NT2/D1 (cell line): Measurements from ENCODE around the gene VSNL1.

Experiments
- DNase-seq: peaks from one replicate; pipeline ENCODE4 v3.0.0-alpha.2; 2011; ENCODE audit warnings: low read depth, low spot score
- H3K27me3 ChIP-seq: 2 replicates; pipeline ENCODE4 v1.6.0; 2011; ENCODE audit warnings: mild to moderate bottlenecking; ENCODE audit not compliant: insufficient read length, insufficient read depth
- H3K36me3 ChIP-seq: 2 replicates; pipeline ENCODE4 v1.6.1; 2011; ENCODE audit warnings: mild to moderate bottlenecking, low read length, mixed read lengths; ENCODE audit not compliant: insufficient read depth, insufficient read length
- H3K4me1 ChIP-seq: 2 replicates; pipeline ENCODE4 v1.5.1; 2011; ENCODE audit not compliant: insufficient read depth, insufficient read length
- H3K4me3 ChIP-seq: 2 replicates; pipeline ENCODE4 v1.5.1; 2011; ENCODE audit warnings: low read depth; ENCODE audit not compliant: insufficient read length
- H3K9ac ChIP-seq: 2 replicates; pipeline ENCODE4 v1.6.0; 2011; ENCODE audit warnings: low read depth; ENCODE audit not compliant: insufficient read length
- H3K9me3 ChIP-seq: 2 replicates; pipeline ENCODE4 v1.5.1; 2011; ENCODE audit warnings: mild to moderate bottlenecking, low read length; ENCODE audit not compliant: insufficient read depth
- SUZ12 ChIP-seq: IDR thresholded peaks from 2 replicates; pipeline ENCODE4 v1.6.1; 2011; ENCODE audit not compliant: insufficient read length, insufficient read depth; ENCODE audit errors: extremely low read depth
- YY1 ChIP-seq: IDR thresholded peaks from 2 replicates; pipeline ENCODE4 v1.6.1; 2011; ENCODE audit not compliant: insufficient read length, insufficient read depth
- ZNF274 ChIP-seq: IDR thresholded peaks from 2 replicates; pipeline ENCODE4 v1.6.1; 2011; ENCODE audit warnings: mild to moderate bottlenecking, low read depth, low read length

VSNL1 gene

DNA sequence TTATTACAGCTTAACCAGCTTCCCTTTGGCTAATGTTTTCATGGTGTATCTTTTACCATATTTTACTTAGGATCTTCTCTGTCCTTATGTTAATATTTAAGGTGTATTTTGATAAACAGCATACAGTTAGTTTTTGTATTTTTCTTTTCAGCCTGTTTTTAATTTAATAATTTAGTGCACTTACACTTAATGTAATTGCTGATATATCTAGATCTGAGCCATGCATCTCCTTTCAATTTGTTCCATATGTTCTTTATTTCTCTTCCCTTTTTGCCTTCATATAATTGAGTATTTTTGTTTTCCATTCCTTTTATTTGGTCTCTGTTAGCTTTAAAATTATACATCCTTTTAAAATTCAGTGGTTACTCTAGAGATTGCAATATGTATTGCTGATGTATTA, 134.3 kb downstream of the VSNL1 start:
- no peaks in the 10 kb centered on the region for H3K4me1 ChIP-seq
- TF ChIP-seq ZNF274: no peak
- TF ChIP-seq SUZ12: no peak
- no peak for TF ChIP-seq YY1
- peaks cover 37% of the 10 kb centered on the region for H3K36me3 ChIP-seq
- H3K9me3 ChIP-seq: no peaks in the 10 kb centered on the region
- no peak overlapping the region for H3K4me3 ChIP-seq
- DNase-seq: no peak
- H3K27me3 ChIP-seq: no peaks in the 10 kb centered on the region
- no peak overlapping the region for H3K9ac ChIP-seq

DNA sequence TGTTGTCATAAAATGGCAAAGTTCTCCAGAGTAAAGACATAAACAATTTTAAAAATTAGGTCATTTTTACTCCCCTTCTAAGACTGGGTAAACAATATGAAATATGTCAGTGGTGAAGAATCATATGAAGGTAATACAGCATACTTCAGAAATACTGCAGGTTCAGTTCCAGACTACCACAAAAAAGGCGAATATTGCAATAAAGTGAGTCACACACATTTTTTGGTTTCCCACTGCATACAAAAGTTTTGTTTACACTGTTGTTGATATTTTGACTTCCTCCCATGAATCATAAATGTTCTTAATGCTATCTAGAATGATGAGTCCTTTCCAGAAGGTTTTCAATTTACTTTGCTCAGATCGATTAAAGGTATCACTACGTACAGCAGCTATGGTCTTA, 139.6 kb downstream of the VSNL1 start:
- Histone ChIP-seq H3K4me3 (no peak overlapping the region), H3K27me3 (no peaks in the 10 kb centered on the region), H3K9me3 (no peaks in the 10 kb centered on the region), H3K36me3 (peaks cover 63% of the 10 kb centered on the region), H3K4me1 (no peaks in the 10 kb centered on the region), H3K9ac (no peak overlapping the region)
- TF ChIP-seq ZNF274 (no peak), SUZ12 (no peak), YY1 (no peak)
- no peak for DNase-seq

DNA sequence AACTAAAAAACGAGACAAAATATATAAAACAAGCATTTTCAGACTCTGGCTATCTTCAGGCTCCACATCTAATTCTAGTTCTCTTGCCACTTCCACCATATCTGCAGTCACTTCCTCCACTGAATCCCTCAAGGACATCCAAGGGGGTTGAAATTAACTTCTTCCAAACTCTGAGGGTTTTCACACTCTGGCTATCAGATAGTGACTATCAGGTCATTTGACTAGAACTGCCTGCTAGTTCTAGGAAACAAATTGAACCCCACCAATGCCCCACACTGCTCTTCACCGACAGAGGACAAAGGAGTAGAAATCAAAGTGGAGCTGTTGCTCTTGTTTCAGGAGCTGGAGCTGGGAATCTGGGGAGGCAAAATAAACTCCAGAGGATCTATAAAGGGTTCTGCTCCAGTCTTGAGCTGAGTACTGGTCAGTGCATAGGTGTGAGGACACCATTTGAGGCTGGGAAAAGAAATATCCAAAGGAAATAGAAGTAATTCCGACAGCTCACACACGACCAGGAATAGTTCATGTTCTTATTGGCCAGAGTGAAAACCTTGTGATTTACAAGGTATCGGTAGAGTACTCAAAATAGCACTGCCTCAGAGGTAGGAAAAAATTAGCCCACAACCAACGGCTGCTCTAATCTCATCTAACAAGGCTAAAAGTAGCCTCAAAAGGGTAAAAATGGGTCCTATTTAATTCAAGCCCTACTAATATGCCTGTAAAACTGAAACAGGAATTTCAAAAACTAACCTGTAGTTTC, 141.8 kb downstream of the VSNL1 start:
- no peaks in the 10 kb centered on the region for H3K27me3 ChIP-seq
- no peak overlapping the region for H3K9ac ChIP-seq
- TF ChIP-seq YY1 (no peak), SUZ12 (no peak), ZNF274 (no peak)
- H3K4me1 ChIP-seq: no peaks in the 10 kb centered on the region
- no peaks in the 10 kb centered on the region for H3K9me3 ChIP-seq
- peaks cover 61% of the 10 kb centered on the region for H3K36me3 ChIP-seq
- no peak for DNase-seq
- H3K4me3 ChIP-seq: no peak overlapping the region

DNA sequence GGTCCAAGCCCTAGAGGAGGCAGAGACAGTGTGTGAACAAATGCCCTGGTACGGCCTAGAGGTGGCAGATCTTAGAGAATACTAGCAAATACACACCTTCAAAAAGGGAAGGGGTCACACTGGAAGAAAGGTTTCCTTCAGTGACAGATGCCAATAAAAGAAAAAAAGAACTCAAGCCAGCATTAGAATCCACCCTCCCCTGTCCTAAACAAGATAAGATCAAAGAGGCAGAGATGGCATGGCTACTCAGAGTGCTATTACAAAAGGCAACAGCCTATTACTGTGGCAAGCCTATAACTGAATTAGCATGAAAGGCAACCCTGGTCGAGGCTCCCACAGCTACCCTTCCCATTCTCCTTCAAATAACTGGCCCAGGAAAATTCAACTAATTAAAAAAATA, 143.5 kb downstream of the VSNL1 start:
- no peak for TF ChIP-seq ZNF274
- TF ChIP-seq YY1: no peak
- TF ChIP-seq SUZ12: no peak
- Histone ChIP-seq H3K36me3 (peaks cover 54% of the 10 kb centered on the region), H3K4me1 (no peaks in the 10 kb centered on the region), H3K4me3 (no peak overlapping the region), H3K9me3 (no peaks in the 10 kb centered on the region), H3K27me3 (no peaks in the 10 kb centered on the region), H3K9ac (no peak overlapping the region)
- no peak for DNase-seq

DNA sequence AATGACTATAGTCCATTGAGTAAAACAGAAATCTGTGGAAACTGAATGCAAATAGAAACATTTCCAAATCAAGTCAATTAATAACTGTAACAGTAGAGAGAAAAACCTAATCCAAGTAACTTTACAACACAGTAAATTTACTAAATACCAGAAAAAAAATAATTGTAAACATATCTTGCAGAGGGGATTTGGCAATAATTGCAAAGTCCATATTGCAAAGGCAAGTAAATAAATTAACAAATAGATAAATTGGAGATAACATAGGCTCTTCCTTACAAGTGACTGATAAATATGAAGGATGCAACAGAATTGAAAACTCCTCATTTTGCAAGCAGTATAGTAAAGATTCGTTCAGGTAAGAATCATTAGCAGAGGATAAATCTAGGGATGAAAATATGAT, 148.1 kb downstream of the VSNL1 start:
- H3K9ac ChIP-seq: no peak overlapping the region
- H3K9me3 ChIP-seq: no peaks in the 10 kb centered on the region
- H3K4me3 ChIP-seq: no peak overlapping the region
- H3K4me1 ChIP-seq: no peaks in the 10 kb centered on the region
- no peaks in the 10 kb centered on the region for H3K27me3 ChIP-seq
- H3K36me3 ChIP-seq: peaks cover 25% of the 10 kb centered on the region
- no peak for TF ChIP-seq SUZ12
- no peak for TF ChIP-seq YY1
- TF ChIP-seq ZNF274: no peak
- no peak for DNase-seq

DNA sequence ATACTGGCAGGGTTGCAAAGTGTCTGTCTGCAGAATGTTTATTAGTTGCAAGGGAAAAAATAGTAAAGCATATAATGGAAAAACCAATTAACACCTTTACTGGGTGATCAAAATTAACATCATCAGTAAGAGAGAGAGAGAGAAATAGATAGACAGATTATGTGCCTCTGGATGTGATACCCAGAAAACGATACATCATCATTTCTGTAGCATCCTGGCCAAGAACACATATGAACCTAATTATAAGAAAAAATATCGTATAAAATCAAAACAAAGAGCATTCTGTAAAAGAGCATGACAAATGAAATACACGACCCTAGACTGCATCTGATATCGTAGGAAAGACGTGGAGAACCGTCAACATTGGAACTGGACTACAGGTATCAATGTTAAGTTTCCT, 148.5 kb downstream of the VSNL1 start:
- Histone ChIP-seq H3K27me3 (no peaks in the 10 kb centered on the region), H3K4me1 (no peaks in the 10 kb centered on the region), H3K36me3 (peaks cover 21% of the 10 kb centered on the region), H3K9ac (no peak overlapping the region), H3K9me3 (no peaks in the 10 kb centered on the region), H3K4me3 (no peak overlapping the region)
- DNase-seq: no peak
- no peak for TF ChIP-seq SUZ12
- no peak for TF ChIP-seq ZNF274
- no peak for TF ChIP-seq YY1

DNA sequence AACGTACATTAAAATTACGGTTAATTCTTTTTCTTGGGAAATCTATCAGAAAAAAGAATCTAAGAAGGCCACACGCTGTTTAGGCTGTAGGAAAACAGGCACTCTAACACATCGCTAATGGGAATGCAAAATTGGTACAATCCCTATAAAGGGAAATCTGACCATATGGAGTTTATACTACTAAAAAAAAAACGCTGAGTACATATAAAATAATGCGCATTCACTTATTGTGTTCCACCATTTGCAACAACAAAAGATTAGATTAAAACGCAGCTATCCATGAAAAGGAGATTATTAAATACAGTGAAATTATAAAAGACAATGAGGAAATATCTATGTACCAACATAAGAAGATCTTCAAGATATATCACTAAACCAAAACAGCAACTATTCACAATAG, 150.3 kb downstream of the VSNL1 start:
- no peak for DNase-seq
- Histone ChIP-seq H3K4me3 (no peak overlapping the region), H3K4me1 (no peaks in the 10 kb centered on the region), H3K36me3 (peaks cover 34% of the 10 kb centered on the region), H3K9me3 (no peaks in the 10 kb centered on the region), H3K27me3 (no peaks in the 10 kb centered on the region), H3K9ac (no peak overlapping the region)
- TF ChIP-seq YY1 (no peak), SUZ12 (no peak), ZNF274 (no peak)
